Measurements from ENCODE around the gene NUP153.
"Not testable (repeated sequence)": the region's sequence is repeated elsewhere in the genome, so short reads cannot be mapped to it uniquely, and the experiment has no call there.

Gene NUP153

DNA sequence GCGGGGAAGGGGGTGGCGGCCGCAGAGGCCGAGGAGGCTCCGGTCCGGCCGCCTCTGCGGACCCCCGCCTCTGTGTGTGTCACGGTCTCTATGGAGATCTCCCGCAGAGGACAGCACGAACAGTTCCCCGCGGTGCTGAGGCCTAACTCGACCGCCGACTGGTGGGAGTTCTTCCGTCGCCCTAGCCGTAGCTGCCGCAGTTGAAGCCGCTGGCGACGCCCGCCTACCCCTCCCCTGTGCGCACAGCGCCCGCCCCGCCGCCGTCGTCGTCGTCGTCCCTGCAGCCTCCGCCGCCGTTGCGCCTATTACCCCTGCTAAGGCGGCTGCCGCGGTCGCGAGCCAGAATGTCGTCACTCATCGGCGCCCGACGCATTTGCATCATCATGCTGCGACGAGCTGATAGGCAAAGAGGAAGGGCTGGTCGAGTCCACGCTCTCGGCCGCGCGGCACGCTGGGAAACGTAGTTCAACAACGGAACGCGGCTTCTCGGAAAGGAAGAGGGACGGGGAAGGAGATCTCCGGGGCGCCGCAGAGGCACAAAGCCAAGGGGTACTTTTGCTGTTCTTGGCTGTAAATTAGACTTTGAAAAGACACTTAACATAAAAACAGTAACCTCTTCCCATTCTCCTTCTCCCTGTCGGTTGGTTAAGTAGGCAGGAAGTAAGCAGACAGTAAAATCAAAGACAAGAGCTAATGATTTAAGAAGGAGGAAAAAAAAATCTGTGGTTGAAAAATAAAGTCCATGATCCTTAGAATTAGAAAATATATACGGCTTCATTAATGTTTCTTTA, at the start of gene NUP153:
Gene NUP153 (minus strand): TSS at position 346 of the 791 bp plus-strand sequence. CDS start 538 bp downstream, outside the sequence.
- peak; percentile 93 for DNase-seq

DNA sequence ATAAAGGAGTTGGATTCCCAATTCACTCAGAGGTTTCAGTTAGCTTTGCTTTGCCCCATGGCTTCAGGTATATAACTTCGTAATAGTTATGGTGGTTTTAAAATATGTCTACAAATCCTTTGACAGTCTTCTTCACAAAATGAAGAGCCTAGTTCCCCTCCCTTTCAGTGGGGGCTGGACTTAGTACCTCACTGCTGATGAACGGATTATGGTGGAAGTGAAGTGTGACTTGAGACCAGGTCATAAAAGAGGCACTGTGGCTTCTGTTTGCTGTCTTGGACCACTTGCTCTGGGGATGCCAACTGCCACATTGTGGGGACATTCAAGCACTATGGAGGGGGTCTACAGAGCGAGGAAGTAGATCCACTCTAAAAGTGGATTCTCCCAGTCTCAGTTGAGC, 47.5 kb upstream of the NUP153 start:
- DNase-seq: no peak

DNA sequence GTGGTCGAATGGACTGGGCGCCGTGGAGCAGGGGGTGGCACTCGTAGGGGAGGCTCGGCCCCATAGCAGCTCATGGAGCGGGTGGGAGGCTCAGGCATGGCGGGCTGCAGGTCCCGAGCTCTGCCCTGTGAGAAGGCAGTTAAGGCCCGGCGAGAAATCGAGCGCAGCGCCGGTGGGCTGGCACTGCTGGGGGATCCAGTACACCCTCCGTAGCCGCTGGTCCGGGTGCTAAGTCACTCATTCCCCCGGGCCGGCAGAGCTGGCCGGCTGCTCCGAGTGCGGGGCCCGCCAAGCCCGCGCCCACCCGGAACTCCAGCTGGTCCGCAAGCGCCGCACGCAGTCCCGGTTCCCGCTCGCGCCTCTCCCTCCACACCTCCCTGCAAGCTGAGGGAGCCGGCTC, 38.6 kb upstream of the NUP153 start:
- not testable (repeated sequence) for DNase-seq

DNA sequence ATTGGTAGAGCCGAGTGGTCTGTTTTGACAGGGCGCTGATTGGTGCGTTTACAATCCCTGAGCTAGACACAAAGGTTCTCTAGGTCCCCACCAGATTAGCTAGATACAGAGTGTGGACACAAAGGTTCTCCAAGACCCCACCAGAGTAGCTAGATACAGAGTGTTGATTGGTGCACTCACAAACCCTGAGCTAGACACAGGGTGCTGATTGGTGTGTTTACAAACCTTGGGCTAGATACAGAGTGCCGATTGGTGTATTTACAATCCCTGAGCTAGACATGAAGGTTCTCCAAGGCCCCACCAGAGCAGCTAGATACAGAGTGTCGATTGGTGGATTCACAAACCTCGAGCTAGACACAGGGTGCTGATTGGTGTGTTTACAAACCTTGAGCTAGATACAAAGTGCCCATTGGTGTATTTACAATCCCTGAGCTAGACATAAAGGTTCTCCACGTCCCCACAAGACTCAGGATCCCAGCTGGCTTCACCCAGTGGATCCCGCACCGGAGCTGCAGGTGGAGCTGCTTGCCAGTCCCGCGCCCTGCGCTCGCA, 38.1 kb upstream of the NUP153 start:
- not testable (repeated sequence) for DNase-seq

DNA sequence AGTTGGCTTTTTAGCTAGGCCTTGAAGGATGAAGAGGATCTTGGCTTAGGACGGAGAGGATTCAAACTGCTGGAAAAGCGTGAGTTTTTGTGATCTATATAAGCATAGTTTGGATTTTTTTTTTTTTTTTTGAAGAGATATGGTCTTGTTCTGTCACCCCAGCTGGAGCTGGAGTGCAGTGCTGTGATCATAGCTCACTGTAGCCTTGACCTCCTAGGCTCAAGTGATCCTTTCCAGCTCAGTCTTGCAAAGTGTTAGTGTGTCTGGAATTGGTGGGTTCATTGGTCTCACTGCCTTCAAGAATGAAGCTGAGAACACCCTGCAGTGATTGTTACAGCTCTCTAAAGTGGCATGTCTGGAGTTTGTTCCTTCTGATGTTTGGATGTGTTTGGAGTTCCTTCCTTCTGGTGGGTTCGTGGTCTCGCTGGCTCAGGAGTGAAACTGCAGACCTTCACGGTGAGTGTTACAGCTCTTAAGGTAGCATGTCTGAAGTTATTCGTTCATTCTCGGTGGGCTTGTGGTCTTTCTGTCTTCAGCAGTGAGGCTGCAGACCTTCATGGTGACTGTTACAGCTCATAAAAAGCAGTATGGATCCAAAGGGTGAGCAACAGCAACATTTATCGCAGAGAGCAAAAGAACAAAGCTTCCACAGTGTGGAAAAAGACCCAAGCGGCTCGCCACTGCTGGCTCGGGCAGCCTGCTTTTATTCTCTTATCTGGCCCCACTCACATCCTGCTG, 37.5 kb upstream of the NUP153 start:
- DNase-seq: no peak

DNA sequence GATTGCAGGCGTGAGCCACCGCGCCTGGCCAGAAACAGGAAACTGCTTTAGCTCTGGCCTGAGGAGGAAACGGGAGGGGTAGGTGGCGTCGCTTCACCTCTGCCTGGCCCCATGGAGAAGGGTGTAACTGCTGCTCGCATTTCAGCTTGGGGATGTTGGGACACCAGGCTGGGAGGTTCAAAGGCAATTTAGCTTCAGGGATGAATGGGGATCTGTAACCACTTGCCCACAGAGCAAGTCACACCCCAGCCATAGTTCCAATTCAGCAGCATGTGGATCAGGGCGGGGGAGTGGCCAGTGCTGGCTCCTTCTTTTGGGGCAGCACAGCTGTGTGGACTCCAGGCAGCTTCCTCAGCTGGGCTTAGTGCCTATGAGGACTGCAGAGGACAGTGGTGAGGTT, 34.8 kb upstream of the NUP153 start:
- no peak for DNase-seq

DNA sequence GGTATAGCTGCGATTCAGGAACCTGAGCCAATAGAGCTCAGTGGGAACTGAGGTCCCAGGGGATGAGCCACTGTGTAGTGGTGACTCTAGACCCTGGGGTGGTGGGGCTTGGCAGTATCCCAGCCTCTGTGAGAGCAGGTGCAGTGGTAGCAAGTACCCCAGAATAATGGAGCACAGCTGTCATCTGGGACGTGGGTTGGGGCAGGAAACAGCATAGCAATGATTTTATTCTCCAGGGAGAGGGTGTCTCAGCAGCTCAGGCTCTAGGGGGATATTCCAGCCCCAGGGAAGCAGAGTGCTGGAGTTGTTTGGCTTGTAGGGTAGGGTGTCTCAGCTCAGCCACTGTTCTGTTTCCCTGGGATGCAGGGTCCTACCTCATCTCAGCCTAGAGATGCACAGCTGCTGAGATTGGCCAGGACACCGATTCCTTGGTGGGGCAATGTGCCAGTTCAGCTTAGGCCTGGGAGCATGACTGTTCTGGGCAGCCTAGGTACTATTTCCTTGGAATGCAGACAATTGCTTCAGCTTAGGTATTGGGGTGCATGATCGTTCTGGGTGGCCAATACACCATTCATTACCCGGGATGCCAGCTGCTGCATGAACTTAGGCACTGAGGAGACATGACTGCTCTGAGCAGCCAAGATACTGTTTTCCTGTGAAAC, 34.0 kb upstream of the NUP153 start:
- DNase-seq: no peak

DNA sequence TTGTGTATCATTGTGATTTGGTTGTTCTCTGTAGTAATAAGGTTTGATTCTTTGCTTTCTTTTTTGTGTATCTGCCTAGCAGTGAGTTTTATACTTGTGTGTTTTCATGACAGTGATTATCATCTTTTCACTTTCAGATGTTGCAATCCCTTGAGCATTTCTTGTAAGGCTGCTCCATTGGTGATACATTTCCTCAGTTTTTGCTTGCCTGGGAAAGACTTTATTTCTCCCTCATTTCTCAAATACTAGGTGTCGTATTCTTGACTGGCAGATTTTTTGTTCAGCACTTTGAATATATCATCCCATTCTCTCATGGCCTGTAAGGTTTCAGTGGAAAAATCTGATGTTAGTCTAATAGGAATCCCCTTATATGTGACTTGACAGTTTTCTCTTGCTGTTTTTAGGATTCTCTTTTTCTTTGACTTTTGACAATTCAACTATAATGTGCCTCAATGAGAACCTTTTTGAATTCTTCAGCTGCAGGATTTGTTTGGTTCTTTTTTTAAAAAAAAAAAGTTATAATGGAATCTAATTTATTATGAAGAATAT, 31.1 kb upstream of the NUP153 start:
- DNase-seq: no peak

DNA sequence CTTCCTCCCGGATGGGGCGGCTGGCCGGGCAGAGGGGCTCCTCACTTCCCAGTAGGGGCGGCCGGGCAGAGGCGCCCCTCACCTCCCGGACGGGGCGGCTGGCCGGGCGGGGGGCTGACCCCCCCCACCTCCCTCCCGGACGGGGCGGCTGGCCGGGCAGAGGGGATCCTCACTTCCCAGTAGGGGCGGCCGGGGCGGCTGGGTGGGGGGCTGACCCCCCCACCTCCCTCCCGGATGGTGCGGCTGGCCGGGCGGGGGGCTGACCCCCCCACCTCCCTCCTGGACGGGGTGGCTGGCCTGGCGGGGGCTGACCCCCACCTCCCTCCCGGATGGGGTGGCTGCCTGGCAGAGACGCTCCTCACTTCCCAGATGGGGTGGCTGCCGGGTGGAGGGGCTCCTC, 28.6 kb upstream of the NUP153 start:
- DNase-seq: not testable (repeated sequence)

DNA sequence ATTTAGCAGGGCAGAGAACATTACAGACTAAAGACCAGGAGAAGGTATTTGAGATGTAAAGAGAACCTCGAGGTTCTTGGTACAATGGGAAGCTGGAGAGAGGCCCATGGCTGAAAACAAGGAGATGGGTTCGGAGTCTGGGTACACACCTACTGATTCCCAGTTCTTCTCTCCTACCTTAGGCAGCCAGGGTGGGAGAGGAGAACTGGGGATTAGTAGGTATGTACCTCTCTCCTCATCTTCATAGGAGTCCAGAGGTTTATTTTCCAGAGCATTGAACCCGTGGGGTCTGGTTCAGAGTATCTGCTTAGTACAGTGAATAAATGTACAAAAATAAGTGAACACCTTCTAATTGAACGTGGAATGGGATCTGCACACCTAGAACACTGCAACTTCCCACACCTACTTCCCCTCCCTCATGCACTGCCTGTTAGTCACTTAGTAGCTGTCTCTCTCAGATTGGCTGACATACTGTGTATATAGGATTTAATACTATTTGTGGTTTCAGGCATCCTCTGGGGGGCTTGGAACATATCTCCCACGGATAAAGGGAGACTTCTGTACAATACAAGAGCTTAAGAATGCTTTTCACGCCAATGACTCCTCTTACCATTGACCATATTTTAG, 23.5 kb upstream of the NUP153 start:
- DNase-seq: no peak

DNA sequence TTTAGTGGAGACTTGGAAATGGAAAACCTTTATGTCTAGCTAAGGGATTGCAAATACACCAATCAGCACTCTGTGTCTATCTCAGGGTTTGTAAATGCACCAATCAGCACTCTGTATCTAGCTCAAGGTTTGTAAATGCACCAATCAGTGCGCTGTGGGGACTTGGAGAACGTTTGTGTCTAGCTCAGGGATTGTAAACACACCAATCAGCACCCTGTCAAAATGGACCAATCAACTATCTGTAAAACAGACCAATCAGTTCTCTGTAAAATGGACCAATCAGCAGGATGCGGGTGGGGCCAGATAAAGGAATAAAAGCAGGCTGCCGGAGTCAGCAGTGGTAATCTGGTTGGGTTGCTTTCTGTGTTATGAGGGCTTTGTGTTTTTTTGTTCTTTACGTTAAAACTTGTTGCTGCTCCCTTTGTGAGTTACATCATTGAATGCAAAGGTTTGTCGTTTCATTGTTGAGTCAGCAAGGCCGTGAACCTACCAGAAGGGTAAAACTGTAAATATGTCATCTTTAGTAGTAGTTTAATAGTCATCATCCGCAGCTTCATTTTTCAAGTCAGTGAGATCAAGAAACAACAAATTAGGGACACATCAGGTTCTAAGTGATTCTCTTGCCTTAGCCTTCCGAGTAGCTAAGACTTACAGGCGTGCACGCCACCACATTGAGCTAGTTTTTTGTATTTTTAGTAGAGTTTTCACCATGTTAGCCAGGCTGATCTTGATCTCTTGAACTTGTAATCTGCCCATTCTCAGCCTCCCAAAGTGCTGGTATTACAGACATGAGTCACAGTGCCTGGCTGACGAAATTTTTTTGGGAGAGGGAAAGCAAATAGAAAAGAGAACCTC, 22.7 kb upstream of the NUP153 start:
- no peak for DNase-seq

DNA sequence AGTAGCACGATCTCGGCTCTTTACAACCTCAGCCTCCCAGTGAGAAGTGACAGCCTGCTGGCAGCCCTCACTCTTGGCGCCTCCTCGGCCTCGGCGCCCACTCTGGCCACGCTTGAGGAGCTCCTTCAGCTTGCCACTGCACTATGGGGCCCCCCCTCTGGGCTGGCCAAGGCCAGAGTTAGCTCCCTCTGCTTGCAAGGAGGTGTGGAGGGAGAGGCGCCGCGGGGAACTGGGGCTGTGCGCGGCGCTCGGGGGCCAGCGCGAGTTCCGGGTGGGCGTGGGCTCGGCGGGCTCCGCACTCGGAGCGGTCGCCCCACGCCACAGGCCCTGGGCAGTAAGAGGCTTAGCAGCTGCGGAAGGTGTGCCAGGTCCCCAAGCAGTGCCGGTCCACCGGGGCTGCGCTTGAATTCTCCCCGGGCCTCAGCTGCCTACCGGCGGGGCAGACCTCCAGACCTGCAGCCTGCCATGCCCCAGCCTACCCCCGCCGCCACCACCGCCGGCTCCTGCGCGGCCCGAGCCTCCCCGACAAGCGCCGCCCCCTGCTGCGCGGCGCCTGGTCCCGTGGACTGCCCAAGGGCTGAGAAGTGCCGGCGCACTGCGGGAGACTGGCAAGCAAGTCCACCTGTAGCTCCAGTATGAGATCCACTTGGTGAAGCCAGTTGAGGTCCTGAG, 22.0 kb upstream of the NUP153 start:
- no peak for DNase-seq

DNA sequence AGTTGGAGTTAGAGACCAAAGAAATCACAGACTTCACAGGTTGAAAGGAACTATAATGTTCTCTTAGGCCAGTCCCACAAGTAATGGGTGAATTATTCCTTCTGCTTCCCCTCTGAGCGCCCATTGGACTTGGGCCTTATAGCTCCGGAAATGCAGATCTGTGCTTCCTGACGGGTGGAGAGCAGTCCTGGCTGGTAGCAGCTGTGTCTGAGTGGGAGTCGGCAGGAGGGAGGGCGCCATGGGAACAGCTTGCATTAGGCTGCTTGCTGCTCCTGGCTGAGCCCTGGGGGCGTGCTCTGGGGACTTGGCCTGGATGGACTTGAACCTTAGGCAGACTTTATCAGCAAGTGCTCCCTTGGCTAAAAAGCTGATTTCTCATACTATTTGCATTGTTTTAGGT, 18.4 kb upstream of the NUP153 start:
- DNase-seq: peak; percentile 93

DNA sequence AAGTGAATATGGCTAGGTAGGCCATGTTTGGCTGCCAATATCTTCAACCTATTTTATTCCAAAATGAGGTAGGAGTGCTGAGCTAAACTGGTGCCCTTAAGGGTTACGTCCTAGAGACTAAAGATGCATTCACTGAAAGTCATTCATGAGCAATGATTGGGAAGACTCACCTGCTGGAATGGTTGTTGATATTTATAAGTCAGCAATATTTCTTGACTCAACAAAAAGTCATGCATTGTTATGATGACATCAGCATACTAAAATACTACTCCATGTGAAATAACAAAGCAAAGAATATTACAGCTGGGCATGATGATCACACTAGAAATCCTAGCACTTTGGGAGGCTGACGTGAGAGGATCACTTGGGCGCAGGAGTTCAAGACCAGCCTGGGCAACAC, 17.6 kb upstream of the NUP153 start:
- no peak for DNase-seq

DNA sequence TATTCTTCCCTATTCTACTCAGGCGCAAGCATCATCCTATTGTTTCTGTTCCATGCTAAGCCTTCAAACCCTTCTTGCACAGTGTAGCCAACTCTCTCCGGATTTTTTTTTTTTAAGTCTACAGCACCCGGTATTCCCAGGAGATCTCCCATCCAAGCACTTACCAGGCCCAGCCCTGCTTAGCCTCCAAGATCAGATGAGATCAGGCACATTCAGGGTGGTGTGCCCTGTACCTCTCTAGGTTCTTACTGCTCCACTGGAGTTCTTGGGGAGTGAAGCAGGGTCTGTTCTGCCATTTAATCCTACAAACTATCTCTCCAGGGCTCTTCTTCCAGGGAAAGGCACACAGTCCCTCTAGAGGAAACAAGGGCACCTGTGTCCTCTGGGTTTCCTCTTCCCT, 14.9 kb upstream of the NUP153 start:
- no peak for DNase-seq

DNA sequence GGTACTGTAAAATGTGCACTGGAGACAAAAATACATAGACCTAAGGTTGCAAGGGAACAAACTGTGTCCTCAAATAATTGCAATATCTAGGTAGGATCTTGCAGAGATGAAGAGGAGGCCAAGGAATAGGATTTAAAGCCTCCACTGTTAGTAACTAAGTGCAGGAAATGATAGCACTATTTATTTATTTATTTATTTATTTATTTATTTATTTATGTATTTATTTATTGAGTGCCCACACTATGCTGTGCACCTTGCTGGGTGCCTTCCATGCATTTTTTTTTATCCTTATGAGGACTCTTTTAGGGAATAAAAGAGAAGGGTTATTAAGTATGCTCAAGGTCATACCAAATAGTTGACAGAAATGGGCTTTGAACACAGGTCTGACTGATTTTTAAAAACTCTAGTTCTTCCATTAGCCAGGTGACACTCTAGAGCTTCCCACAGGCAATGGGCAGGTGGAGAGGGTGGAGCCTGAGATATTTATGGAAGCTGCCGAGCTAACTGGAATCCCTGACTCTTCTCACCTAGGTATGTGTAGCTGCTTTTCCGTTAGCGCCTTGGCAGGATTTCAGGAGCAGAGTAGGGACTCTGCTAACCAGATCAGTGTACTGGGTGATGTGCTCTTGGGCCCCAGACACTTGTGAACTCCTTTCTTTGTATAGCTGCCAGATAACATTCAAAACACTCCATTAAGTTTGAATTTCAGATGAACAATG, 12.8 kb upstream of the NUP153 start:
- no peak for DNase-seq

DNA sequence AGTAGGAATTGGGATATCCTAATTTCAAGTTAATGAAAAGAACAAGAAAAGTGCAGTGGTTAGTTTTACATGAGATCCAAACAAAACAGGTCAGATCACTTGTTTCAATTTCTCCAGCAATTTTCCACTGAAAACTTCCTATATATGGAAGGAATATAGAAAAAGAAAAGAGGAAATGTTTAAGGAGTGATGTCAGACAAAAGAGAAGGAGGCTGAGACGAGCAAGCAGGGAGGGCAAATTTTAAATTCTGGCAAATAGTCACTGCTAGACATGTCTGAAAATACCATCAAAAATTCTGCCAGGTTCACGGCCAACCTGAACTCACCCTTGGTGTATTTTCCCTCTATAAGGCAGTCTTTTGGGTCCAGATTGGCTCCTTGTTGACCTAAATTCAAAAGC, 9.5 kb upstream of the NUP153 start:
- no peak for DNase-seq

DNA sequence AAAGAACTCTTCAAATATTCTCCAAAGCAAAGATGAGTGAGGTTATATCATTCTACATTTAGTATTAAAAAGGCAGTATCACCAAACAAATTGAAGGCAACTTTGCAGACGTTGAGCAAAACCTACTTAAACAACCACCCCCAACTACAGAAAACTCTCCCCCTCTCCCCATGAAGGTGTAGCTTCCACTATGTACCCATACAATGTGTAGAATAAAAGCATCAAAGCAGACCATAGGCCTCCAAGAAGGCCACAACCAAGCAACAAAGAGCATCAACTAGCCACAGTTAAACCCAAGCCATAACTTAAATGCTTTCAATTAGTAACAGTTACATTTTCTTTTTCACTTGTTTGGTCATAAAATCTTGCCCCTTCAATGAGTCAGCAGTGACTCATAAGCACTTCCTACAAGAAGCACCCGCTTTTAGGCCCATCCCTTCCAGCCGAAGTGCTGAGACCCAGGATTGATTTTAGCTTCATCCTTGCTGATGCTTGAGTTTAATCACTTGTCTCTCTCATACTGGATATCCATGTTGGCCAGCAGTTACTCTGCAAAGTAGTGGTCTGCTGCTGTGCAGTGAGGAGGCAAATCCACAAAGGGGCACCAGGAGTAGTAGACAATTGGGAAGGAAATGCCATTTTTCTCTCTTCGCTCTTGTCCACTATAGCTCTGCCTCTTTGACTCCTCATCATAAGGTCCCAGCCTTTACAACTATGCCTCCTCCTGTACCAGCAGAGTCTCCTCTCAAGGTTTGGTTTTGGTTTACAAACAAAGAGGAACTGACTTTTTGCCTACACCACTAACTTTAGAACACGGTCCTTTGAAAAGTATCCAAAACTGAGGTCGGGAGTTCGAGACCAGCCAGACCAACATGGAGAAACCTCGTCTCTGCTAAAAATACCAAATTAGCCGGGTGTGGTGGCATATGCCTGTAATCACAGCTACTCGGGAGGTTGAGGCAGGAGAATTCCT, 8.4 kb upstream of the NUP153 start:
- no peak for DNase-seq

DNA sequence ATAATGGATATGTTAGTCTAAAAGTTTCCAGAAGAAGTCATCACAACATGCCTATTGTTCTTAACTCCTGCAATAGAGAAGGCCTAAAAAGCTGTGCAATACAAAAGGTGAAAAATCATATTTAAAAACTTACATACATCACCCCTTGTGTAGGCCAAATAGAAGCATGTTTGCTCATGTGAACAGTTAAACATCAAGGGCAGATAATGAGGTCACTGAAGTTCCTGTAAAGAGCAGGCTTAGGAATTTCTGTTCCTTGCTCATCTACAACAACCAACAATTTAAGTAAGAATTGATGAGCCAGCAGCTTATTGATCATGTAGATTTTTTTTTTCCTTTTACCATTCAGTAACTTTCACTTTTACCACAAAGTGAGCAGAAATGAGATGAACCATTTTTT, 7.5 kb upstream of the NUP153 start:
- DNase-seq: no peak

All from DMS 273 treated with DMSO at 0.1 percent for 48 hours (cell line).